HepG2 (cell line): ENCODE results near the gene TAF6L. TPM values are rescaled to one million over a fixed set of nuclear protein-coding genes. Genes with fewer than 3 reads are reported as not detected.

Source experiments
- ATAC-seq: fragments of 200-7000 bp; cut with Tn5 transposase; 3 replicates; pipeline ENCODE4 v1.9.1; 2020; ENCODE audit warnings: mild to moderate bottlenecking, moderate library complexity
- BruUV-seq: library from RNA; stranded (reverse); fragments of 400-500 nt; replicated peaks from 2 replicates; lab custom pipeline; 2021; lab: Mats Ljungman, UMichigan
- CTCF ChIA-PET: fragments of 300-600 bp; formaldehyde crosslinking; extraction: SDS; loops from one replicate; lab custom pipeline; 2021; ENCODE audit warnings: low total read pairs, inconsistent platforms, low intra/inter-chr PET ratio; lab: Yijun Ruan, JAX
- POLR2A ChIA-PET: fragments of 350-600 bp; sonication (Branson Sonifier 250); formaldehyde crosslinking; loops from one replicate; lab custom pipeline; 2020; ENCODE audit warnings: antibody characterized with exemption, inconsistent platforms; lab: Yijun Ruan, JAX
- DNase-seq: peaks from one replicate; pipeline ENCODE4 v3.0.0-alpha.2; 2015; ENCODE audit warnings: low spot score
- FAIRE-seq: peaks from 3 replicates; lab custom pipeline; 2011; peaks lifted over from hg19 to GRCh38; lab: Jason Lieb, UNC
- H2AFZ ChIP-seq: one replicate; pipeline ENCODE4 v1.6.1; 2011; ENCODE audit warnings: low read length, inconsistent platforms
- H3K27ac ChIP-seq: fragments of 300-600 bp; 3 replicates; pipeline ENCODE4 v1.8.0; 2011; ENCODE audit warnings: mixed run types, mild to moderate bottlenecking, mixed read lengths, low read length, inconsistent platforms; ENCODE audit not compliant: insufficient read depth; ENCODE audit errors: extremely low read length
- H3K27me3 ChIP-seq, 2 experiments: fragments of 200-600 bp in 1 of 2; 2 replicates in 1 of 2; 3 replicates in 1 of 2; pipeline versions ENCODE4 v1.6.0 to v1.8.0; 2011; ENCODE audit warnings: low read length in 2 of 2, mild to moderate bottlenecking in 2 of 2, moderate library complexity in 2 of 2, inconsistent platforms in 1 of 2; ENCODE audit not compliant: insufficient read depth in 2 of 2, control insufficient read depth in 1 of 2
- H3K36me3 ChIP-seq, 2 experiments: fragments of 200-600 bp in 1 of 2; replicated peaks in 1 of 2; 2 replicates in 1 of 2; 3 replicates in 1 of 2; pipeline versions ENCODE4 v1.5.1 to v1.8.0; 2011; ENCODE audit warnings: low read length in 2 of 2, inconsistent platforms in 1 of 2; ENCODE audit not compliant: insufficient read depth in 2 of 2, control insufficient read depth in 1 of 2
- H3K4me1 ChIP-seq: 2 replicates; pipeline ENCODE4 v1.5.1; 2012; ENCODE audit warnings: low read length, inconsistent platforms; ENCODE audit not compliant: insufficient read depth
- H3K4me2 ChIP-seq: 2 replicates; pipeline ENCODE4 v1.6.0; 2011; ENCODE audit warnings: low read depth, low read length, inconsistent platforms
- H3K4me3 ChIP-seq, 3 experiments: fragments of 200-600 bp in 1 of 3; sonication (generic), shearing (Covaris generic) in 1 of 3; replicated peaks in 1 of 3; 2 replicates each; pipeline ENCODE4 v1.5.1; 2011 to 2016; ENCODE audit warnings: low read length in 3 of 3, inconsistent platforms in 2 of 3, low read depth in 2 of 3, mild to moderate bottlenecking in 2 of 3, control low read depth in 1 of 3, mixed read lengths in 1 of 3; ENCODE audit not compliant: insufficient read depth in 1 of 3
- H3K79me2 ChIP-seq: one replicate; pipeline ENCODE4 v1.6.1; 2011; ENCODE audit warnings: low read length, inconsistent platforms; ENCODE audit not compliant: insufficient read depth
- H3K9ac ChIP-seq: 2 replicates; pipeline ENCODE4 v1.6.0; 2011; ENCODE audit warnings: mild to moderate bottlenecking, low read depth, low read length, inconsistent platforms; ENCODE audit not compliant: insufficient read depth
- H3K9me3 ChIP-seq: 2 replicates; pipeline ENCODE4 v1.5.1; 2012; ENCODE audit warnings: mild to moderate bottlenecking, low read length
- H4K20me1 ChIP-seq: 2 replicates; pipeline ENCODE4 v1.6.0; 2011; ENCODE audit warnings: inconsistent platforms, mild to moderate bottlenecking, low read length, moderate library complexity; ENCODE audit not compliant: insufficient read depth
- GLI4 ChIP-seq: sonication (generic); formaldehyde crosslinking; IDR thresholded peaks from 2 replicates; pipeline ENCODE4 v1.5.1; 2020; ENCODE audit warnings: missing genetic modification reagents, mild to moderate bottlenecking, moderate library complexity, borderline replicate concordance
- KAT7 ChIP-seq: IDR thresholded peaks from 2 replicates; pipeline ENCODE4 v1.6.1; 2018; ENCODE audit warnings: borderline replicate concordance, missing compliant biosample characterization
- KLF15 ChIP-seq: sonication (generic); formaldehyde crosslinking; IDR thresholded peaks from 2 replicates; pipeline ENCODE4 v1.8.1; 2023; ENCODE audit warnings: borderline replicate concordance, mild to moderate bottlenecking, inconsistent platforms, missing genetic modification reagents, mixed read lengths
- LCORL ChIP-seq, 2 experiments: fragments of 450-650 bp in 1 of 2; sonication (generic) in 1 of 2; formaldehyde crosslinking in 1 of 2; IDR thresholded peaks; 2 replicates each; pipeline versions ENCODE4 v1.5.0 to v1.6.1; 2017 to 2020; ENCODE audit warnings: antibody characterized with exemption in 1 of 2, missing genetic modification reagents in 1 of 2
- PRMT3 ChIP-seq: sonication (generic); formaldehyde crosslinking; IDR thresholded peaks from 2 replicates; pipeline ENCODE4 v1.8.1; 2022; ENCODE audit warnings: low read depth, mild to moderate bottlenecking, moderate library complexity, missing genetic modification reagents, borderline replicate concordance
- SALL1 ChIP-seq: sonication (generic); formaldehyde crosslinking; IDR thresholded peaks from 2 replicates; pipeline ENCODE4 v1.8.0; 2022; ENCODE audit warnings: mild to moderate bottlenecking, missing genetic modification reagents
- ZSCAN22 ChIP-seq: sonication (generic); formaldehyde crosslinking; IDR thresholded peaks from 2 replicates; pipeline ENCODE4 v1.4.0; 2020; ENCODE audit warnings: mild to moderate bottlenecking, missing genetic modification reagents
- WGBS: methylation state at CpG from one replicate; pipeline ENCODE4 v1.1.6; 2017; ENCODE audit warnings: low lambda C conversion rate; 5-methylcytosine and 5-hydroxymethylcytosine counted together
- in situ Hi-C: cut with HindIII; loops from 2 replicates; pipeline ENCODE4 v1.10.0; 2017; ENCODE audit warnings: low pct_unique_long_range_greater_than_20kb; ENCODE audit not compliant: extremely low pct_ligation_motif_present
- intact Hi-C: fragments of 100-400 bp; cut with micrococcal nuclease; formaldehyde crosslinking; loops from one replicate; pipeline ENCODE4 v1.10.0; 2022; ENCODE audit not compliant: unreplicated experiment
- polyA plus RNA-seq, 8 experiments: library from polyadenylated mRNA; depleted of rRNA in 3 of 8; stranded (reverse) in 7 of 8; unstranded in 1 of 8; fragments of >200 nt; fragmentation: Illumina TruSeq in 4 of 8; extraction: Trizol in 4 of 8; gene quantifications; 2 replicates each; pipeline versions ENCODE4 v1.2.1 to v1.2.3, GENCODE V29; 2011 to 2016; ENCODE audit warnings: low read depth in 4 of 8, missing spikeins in 1 of 8, mixed read lengths in 1 of 8; ENCODE audit not compliant: insufficient read depth in 1 of 8
- total RNA-seq, 5 experiments: library from RNA; depleted of rRNA; stranded (reverse); fragments of >200 nt; fragmentation: Illumina TruSeq; extraction: Trizol; gene quantifications; 2 replicates each; pipeline ENCODE4 v1.2.3, GENCODE V29; 2016; ENCODE audit warnings: low read depth in 1 of 5
- TF ChIP-seq, protein P1 (sequence below): sonication (generic); formaldehyde crosslinking; IDR thresholded peaks from 2 replicates; pipeline ENCODE4 v1.8.0; 2023; ENCODE audit warnings: mild to moderate bottlenecking, missing genetic modification reagents

Gene TAF6L
- total and polyA plus RNA-seq, 2 of the 13 experiments (the other 11 are each of a cell fraction or from before 2014, with no cell fraction given) = 12.6 to 19.4 TPM

DNA sequence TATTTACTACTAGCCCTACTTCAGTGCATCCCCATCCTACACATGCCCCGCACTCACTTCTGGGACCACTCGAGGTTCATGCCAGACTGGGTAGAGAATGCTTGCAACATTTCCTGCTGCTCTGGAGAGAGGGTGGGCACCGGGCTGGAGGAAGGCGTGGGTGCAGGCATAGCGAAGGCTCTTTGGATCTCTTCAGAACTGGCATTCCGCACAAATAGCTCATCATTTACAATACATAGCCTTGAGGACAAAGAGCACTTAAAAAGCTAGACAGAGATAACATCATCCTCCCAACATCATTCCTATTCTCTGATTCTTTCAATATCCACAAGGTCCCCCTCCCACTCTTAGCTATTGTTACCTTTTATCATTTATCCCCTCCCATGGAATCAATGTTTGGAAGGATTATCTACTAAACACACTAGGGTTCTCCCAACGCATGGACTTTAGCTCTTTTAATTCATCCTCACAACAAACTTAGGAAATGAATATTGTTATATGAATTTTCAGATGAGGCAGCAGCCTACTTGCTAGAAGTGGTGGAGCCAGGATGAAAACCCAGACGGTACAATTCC, 23.1 kb downstream of the TAF6L start (continued):
- TF ChIP-seq, protein P1, sequence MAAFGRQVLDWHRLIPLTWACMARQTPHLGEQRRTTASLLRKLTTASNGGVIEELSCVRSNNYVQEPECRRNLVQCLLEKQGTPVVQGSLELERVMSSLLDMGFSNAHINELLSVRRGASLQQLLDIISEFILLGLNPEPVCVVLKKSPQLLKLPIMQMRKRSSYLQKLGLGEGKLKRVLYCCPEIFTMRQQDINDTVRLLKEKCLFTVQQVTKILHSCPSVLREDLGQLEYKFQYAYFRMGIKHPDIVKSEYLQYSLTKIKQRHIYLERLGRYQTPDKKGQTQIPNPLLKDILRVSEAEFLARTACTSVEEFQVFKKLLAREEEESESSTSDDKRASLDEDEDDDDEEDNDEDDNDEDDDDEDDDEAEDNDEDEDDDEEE = no peak
- no peak for TF ChIP-seq ZSCAN22 (CRISPR knock-in tag)
- TF ChIP-seq LCORL (IDR thresholded peaks at IDR 0.05) = no peak
- no peak for TF ChIP-seq LCORL (CRISPR knock-in tag; IDR thresholded peaks at IDR 0.05)
- no peak for TF ChIP-seq KLF15 (CRISPR knock-in tag)
- TF ChIP-seq SALL1 (CRISPR knock-in tag) = no peak
- no peak for TF ChIP-seq KAT7

DNA sequence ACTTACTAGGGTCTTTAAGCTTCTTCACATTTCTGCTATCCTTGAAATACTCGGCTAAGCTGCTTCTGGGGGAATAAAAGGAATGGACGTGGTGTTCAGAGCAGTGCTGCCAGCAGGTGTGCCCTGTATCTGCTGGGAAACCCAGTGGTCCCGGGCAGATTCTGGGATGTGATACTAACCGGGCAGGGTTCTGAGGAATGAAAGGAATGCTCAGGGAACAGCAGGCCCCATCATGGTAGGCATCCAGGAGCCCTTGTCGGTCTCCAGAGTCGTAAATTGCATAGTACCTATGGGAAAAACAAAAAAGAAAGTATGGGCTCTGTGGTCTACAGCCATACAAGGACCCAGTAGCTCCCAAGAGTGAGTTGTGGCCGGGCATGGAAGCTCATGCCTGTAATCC, 25.1 kb downstream of the TAF6L start:
- DNase-seq (no peak), FAIRE-seq (no peak), ATAC-seq (no peak)
- Histone ChIP-seq H4K20me1 (no peaks in the 10 kb centered on the region), H3K27ac (no peak overlapping the region), H3K27me3 (no peaks in the 10 kb centered on the region), H3K79me2 (peaks cover 10% of the 10 kb centered on the region), H3K4me2 (no peak overlapping the region), H3K9ac (no peak overlapping the region), H2AFZ (no peak overlapping the region), H3K4me1 (peaks cover 11% of the 10 kb centered on the region), H3K36me3 (peaks cover 42 to 72% of the 10 kb centered on the region in 2 experiments), H3K4me3 (no peak overlapping the region), H3K9me3 (no peaks in the 10 kb centered on the region)
- intact Hi-C loops = no loop called here
- in situ Hi-C loops = no loop called here
- CTCF ChIA-PET = no interaction called here
- TF ChIP-seq PRMT3 (CRISPR knock-in tag) (no peak), GLI4 (CRISPR knock-in tag) (no peak)
- no TSS peak for BruUV-seq
- 97% methylated on average over 7 of the region's 7 CpGs for WGBS
- POLR2A ChIA-PET = interaction anchor here (1.3 to 2.2 kb wide), 2 partner anchors 9 to 24 kb away, joined by 4 to 12 read pairs; partner anchors contain the start of gene NXF1
